Measurements from ENCODE around the gene FYN.

DNA sequence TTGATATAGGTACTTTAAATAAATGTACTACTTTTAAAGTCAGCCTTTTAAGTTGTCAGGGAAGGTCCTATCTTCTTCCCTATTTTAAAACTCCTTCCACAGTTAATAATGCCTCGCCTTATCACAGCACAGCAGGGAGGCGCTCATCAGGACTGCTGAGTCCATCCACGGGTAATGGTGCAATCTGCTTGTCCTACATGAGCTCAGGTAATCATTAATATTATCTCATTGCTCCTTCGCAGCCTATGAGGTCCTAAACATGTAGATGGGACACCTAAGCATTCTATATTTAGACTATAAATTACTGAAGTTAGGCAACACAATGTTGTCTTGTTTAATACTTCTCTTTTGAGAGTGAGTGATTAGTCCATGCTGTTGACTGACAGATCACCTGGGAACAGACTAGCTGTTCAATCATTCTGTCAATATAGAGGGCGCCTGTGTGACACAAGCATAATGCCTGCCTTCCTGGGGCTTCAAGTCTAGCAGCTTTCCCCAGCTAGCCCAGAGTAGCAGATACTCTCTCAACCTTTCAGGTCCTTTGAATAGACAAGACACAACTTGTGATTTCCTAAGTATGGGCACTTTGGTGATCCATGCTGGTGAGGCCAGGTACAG, 91.0 kb downstream of the FYN start:
- TF ChIP-seq SUZ12 (IDR thresholded peaks at IDR 0.05; ENCODE audit: extremely low read depth, insufficient read depth, insufficient read length) (no peak), ZNF274 (IDR thresholded peaks at IDR 0.05; ENCODE audit: low read depth, low read length) (no peak), YY1 (IDR thresholded peaks at IDR 0.05; ENCODE audit: insufficient read depth, insufficient read length) (no peak)

All from NT2/D1 (cell line).